IMR-90 (cell line): Measurements from ENCODE around the gene ADPRHL1. TPM values are rescaled to one million over a fixed set of nuclear protein-coding genes. Genes with fewer than 3 reads are reported as not detected.
A peak's percentile ranks its signal among the peaks of the same experiment; 100 is the strongest.

Experiments
- ATAC-seq: fragments of 200-7000 bp; cut with Tn5 transposase; 2 replicates; pipeline ENCODE4 v1.9.1; 2020; ENCODE audit warnings: low read depth, mild to moderate bottlenecking, moderate library complexity
- BruUV-seq: library from RNA; stranded (reverse); fragments of 400-500 nt; replicated peaks from 2 replicates; lab custom pipeline; 2021; lab: Mats Ljungman, UMichigan
- CTCF ChIA-PET: fragments of 300-600 bp; formaldehyde crosslinking; extraction: SDS; loops from one replicate; lab custom pipeline; 2021; ENCODE audit warnings: antibody characterized with exemption; lab: Yijun Ruan, JAX
- POLR2A ChIA-PET: fragments of 300-600 bp; sonication (Branson Sonifier 250); formaldehyde crosslinking; loops from one replicate; lab custom pipeline; 2022; ENCODE audit warnings: antibody characterized with exemption; ENCODE audit not compliant: unreplicated experiment; lab: Charles Lee
- DNase-seq: peaks from one replicate; pipeline ENCODE4 v3.0.0; 2013
- H2AFZ ChIP-seq: replicated peaks from 2 replicates; pipeline ENCODE3; 2013; ENCODE audit warnings: low read length, mild to moderate bottlenecking; ENCODE audit not compliant: poor library complexity
- H2AK5ac ChIP-seq: 2 replicates; pipeline ENCODE4 v1.6.1; 2013; ENCODE audit warnings: low read depth, low read length, inconsistent platforms
- H2AK9ac ChIP-seq: replicated peaks from 2 replicates; pipeline ENCODE3; 2013; ENCODE audit warnings: mild to moderate bottlenecking, low read depth, low read length, moderate library complexity; ENCODE audit not compliant: poor library complexity
- H2BK120ac ChIP-seq: 2 replicates; pipeline ENCODE4 v1.6.1; 2013; ENCODE audit warnings: low read depth, low read length, inconsistent platforms
- H2BK15ac ChIP-seq: 3 replicates; pipeline ENCODE4 v1.6.1; 2013; ENCODE audit warnings: low read depth, low read length, inconsistent platforms
- H2BK20ac ChIP-seq: 2 replicates; pipeline ENCODE4 v1.6.1; 2013; ENCODE audit warnings: low read depth, mild to moderate bottlenecking, inconsistent platforms, low read length, moderate library complexity
- H2BK5ac ChIP-seq: 2 replicates; pipeline ENCODE4 v1.6.1; 2013; ENCODE audit warnings: mild to moderate bottlenecking, low read depth, low read length, inconsistent platforms; ENCODE audit not compliant: poor library complexity, severe bottlenecking
- H3K14ac ChIP-seq: replicated peaks from 2 replicates; pipeline ENCODE4 v1.6.1; 2013; ENCODE audit warnings: low read depth, low read length, inconsistent platforms
- H3K18ac ChIP-seq: 2 replicates; pipeline ENCODE4 v1.6.1; 2013; ENCODE audit warnings: low read depth, low read length, control low read depth
- H3K23ac ChIP-seq: 2 replicates; pipeline ENCODE4 v1.6.1; 2013; ENCODE audit warnings: low read depth, low read length, inconsistent platforms
- H3K27ac ChIP-seq: 2 replicates; pipeline ENCODE4 v1.5.1; 2013; ENCODE audit warnings: mild to moderate bottlenecking, control low read depth, low read length; ENCODE audit not compliant: insufficient read depth
- H3K27me3 ChIP-seq: 2 replicates; pipeline ENCODE4 v1.6.1; 2013; ENCODE audit warnings: low read length; ENCODE audit not compliant: control insufficient read depth, insufficient read depth
- H3K36me3 ChIP-seq: 2 replicates; pipeline ENCODE4 v1.6.1; 2013; ENCODE audit warnings: low read length, mixed read lengths; ENCODE audit not compliant: control insufficient read depth, insufficient read depth
- H3K4ac ChIP-seq: 2 replicates; pipeline ENCODE4 v1.6.1; 2013; ENCODE audit warnings: low read depth, low read length, inconsistent platforms
- H3K4me1 ChIP-seq: 2 replicates; pipeline ENCODE4 v1.6.1; 2013; ENCODE audit warnings: low read length, mixed read lengths; ENCODE audit not compliant: control insufficient read depth, insufficient read depth
- H3K4me2 ChIP-seq: 2 replicates; pipeline ENCODE4 v1.6.1; 2013; ENCODE audit warnings: low read depth, mild to moderate bottlenecking, control low read depth, low read length, moderate library complexity
- H3K4me3 ChIP-seq: 2 replicates; pipeline ENCODE4 v1.5.1; 2013; ENCODE audit warnings: low read depth, mild to moderate bottlenecking, control low read depth, low read length, moderate library complexity; ENCODE audit not compliant: insufficient read depth
- H3K56ac ChIP-seq: 2 replicates; pipeline ENCODE4 v1.6.1; 2013; ENCODE audit warnings: low read length, inconsistent platforms; ENCODE audit not compliant: insufficient read depth; ENCODE audit errors: extremely low read depth
- H3K79me1 ChIP-seq, 2 experiments: 2 replicates each; pipeline ENCODE4 v1.6.1; 2013; ENCODE audit warnings: low read length in 2 of 2, inconsistent platforms in 1 of 2, low read depth in 1 of 2
- H3K9ac ChIP-seq: 2 replicates; pipeline ENCODE4 v1.6.1; 2013; ENCODE audit warnings: low read depth, low read length, control low read depth
- H3K9me1 ChIP-seq: 2 replicates; pipeline ENCODE4 v1.6.1; 2013; ENCODE audit warnings: low read length, inconsistent platforms; ENCODE audit not compliant: insufficient read depth
- H3K9me3 ChIP-seq: 2 replicates; pipeline ENCODE4 v1.6.1; 2013; ENCODE audit warnings: low read length; ENCODE audit not compliant: control insufficient read depth, insufficient read depth
- H4K20me1 ChIP-seq: 2 replicates; pipeline ENCODE4 v1.6.1; 2013; ENCODE audit warnings: low read length, inconsistent platforms; ENCODE audit not compliant: insufficient read depth
- H4K5ac ChIP-seq: 2 replicates; pipeline ENCODE4 v1.6.1; 2013; ENCODE audit warnings: mild to moderate bottlenecking, low read depth, low read length, control low read depth
- H4K8ac ChIP-seq, 2 experiments: 2 replicates each; pipeline ENCODE4 v1.6.1; 2013; ENCODE audit warnings: low read depth in 2 of 2, low read length in 2 of 2, control low read depth in 1 of 2, inconsistent platforms in 1 of 2
- H4K91ac ChIP-seq: 2 replicates; pipeline ENCODE4 v1.6.1; 2013; ENCODE audit warnings: low read depth, low read length, inconsistent platforms; ENCODE audit not compliant: insufficient read depth
- BHLHE40 ChIP-seq: fragments of 150-350 bp; IDR thresholded peaks from 2 replicates; pipeline ENCODE4 v1.6.1; 2016; ENCODE audit warnings: mild to moderate bottlenecking, low read depth, low read length
- MAFK ChIP-seq: IDR thresholded peaks from 2 replicates; pipeline ENCODE4 v1.6.1; 2012; ENCODE audit warnings: low read depth, low read length, improper control_type of control experiment
- MAZ ChIP-seq: IDR thresholded peaks from 2 replicates; pipeline ENCODE4 v1.6.1; 2012; ENCODE audit warnings: low read depth, mild to moderate bottlenecking, low read length, improper control_type of control experiment, moderate library complexity, borderline replicate concordance
- NFE2L2 ChIP-seq: fragments of 150-350 bp; IDR thresholded peaks from 2 replicates; pipeline ENCODE4 v1.6.1; 2016; ENCODE audit warnings: low read depth, mild to moderate bottlenecking, low read length
- POLR2A ChIP-seq: IDR thresholded peaks from 2 replicates; pipeline ENCODE4 v1.6.1; 2012; ENCODE audit warnings: mild to moderate bottlenecking, low read depth, low read length
- RAD21 ChIP-seq: IDR thresholded peaks from 2 replicates; pipeline ENCODE4 v1.6.1; 2012; ENCODE audit warnings: low read length, improper control_type of control experiment
- RCOR1 ChIP-seq: IDR thresholded peaks from 2 replicates; pipeline ENCODE4 v1.6.1; 2012; ENCODE audit warnings: mild to moderate bottlenecking, low read length, improper control_type of control experiment; ENCODE audit not compliant: insufficient replicate concordance
- SMC3 ChIP-seq: fragments of 150-350 bp; IDR thresholded peaks from 2 replicates; pipeline ENCODE4 v1.6.1; 2016; ENCODE audit warnings: low read depth, mild to moderate bottlenecking, antibody characterized with exemption, low read length, moderate library complexity
- WGBS, 2 experiments: methylation state at CpG; one replicate each; pipeline versions ENCODE4 v1.1.5 to v1.1.7; 2013; ENCODE audit warnings: missing lambda C conversion rate in 2 of 2; ENCODE audit not compliant: insufficient read length in 1 of 2; ENCODE audit errors: extremely low coverage in 2 of 2; 5-methylcytosine and 5-hydroxymethylcytosine counted together
- dilution Hi-C: fragments of 300-500 bp; cut with HindIII; formaldehyde crosslinking; loops from one replicate; pipeline ENCODE4 v1.14.3; 2018; ENCODE audit warnings: low sequenced_read_pairs; ENCODE audit not compliant: unreplicated experiment
- in situ Hi-C: fragments of 300-500 bp; cut with MboI; formaldehyde crosslinking; loops from 3 replicates; pipeline ENCODE4 v1.14.3; 2019; ENCODE audit warnings: low sequenced_read_pairs, inconsistent platforms, mixed read lengths
- intact Hi-C: fragments of 100-400 bp; cut with micrococcal nuclease; formaldehyde crosslinking; loops from 2 replicates; pipeline ENCODE4 v1.10.0; 2022
- polyA plus RNA-seq, 3 experiments: library from polyadenylated mRNA; depleted of rRNA; stranded (reverse); fragments of >200 nt; gene quantifications; 2 replicates each; pipeline ENCODE4 v1.2.3, GENCODE V29; 2012; ENCODE audit warnings: low replicate concordance in 1 of 3
- total RNA-seq: library from RNA; depleted of rRNA; stranded (reverse); fragments of >200 nt; gene quantifications from 2 replicates; pipeline ENCODE4 v1.2.3, GENCODE V29; 2012
- TF ChIP-seq, protein P1 (sequence below): fragments of 150-350 bp; IDR thresholded peaks from 2 replicates; pipeline ENCODE4 v1.6.1; 2016; ENCODE audit warnings: low read depth, mild to moderate bottlenecking, low read length, moderate library complexity, borderline replicate concordance
- TF ChIP-seq, protein P2 (sequence below): fragments of 150-350 bp; IDR thresholded peaks from 2 replicates; pipeline ENCODE4 v1.6.1; 2017; ENCODE audit warnings: mild to moderate bottlenecking, antibody characterized with exemption, low read length, low read depth

Gene ADPRHL1
- total and polyA plus RNA-seq, 2 of the 4 experiments (the other 2 are of a cell fraction), result 0.36 to 0.67 TPM

DNA sequence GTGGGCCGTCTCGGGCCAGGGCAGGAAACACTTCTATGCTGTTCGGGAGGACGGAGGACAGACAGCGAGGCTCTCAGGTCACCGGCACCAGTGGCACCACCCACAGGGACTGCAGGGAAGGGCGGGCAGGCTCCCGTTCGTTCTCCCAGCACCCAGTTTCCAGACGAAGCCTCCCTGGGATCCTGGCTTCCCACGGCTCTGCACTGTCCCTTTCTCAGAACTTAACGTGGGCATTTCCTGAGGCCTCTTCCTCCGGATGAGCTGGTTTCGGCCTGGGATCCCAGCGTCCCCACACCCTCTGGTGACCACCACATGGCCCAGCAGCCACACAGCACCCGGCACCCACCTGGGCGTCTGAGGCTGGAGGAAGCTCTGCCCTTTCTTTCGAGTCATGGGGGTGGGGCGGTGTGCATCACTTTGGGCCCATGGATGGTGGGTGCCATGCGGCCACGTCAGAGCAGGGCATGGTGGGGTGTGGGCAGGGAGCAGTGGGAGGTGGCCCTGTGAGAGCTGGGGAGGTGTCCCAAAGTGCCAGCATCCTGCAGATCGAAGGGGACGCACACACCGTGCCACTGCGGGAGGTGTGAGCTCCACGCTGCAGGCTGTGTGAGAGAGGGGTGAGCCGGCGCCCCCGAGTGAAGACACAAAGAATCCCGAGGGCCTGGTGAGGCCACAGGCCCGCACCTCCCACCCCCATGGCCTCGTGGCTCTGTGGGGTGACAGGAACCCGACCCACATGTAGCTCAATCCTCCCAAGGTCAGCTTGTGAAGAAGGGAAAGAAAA, 50.6 kb downstream of the ADPRHL1 start (continued):
- TF ChIP-seq, protein P1, sequence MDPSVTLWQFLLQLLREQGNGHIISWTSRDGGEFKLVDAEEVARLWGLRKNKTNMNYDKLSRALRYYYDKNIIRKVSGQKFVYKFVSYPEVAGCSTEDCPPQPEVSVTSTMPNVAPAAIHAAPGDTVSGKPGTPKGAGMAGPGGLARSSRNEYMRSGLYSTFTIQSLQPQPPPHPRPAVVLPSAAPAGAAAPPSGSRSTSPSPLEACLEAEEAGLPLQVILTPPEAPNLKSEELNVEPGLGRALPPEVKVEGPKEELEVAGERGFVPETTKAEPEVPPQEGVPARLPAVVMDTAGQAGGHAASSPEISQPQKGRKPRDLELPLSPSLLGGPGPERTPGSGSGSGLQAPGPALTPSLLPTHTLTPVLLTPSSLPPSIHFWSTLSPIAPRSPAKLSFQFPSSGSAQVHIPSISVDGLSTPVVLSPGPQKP, result no peak

DNA sequence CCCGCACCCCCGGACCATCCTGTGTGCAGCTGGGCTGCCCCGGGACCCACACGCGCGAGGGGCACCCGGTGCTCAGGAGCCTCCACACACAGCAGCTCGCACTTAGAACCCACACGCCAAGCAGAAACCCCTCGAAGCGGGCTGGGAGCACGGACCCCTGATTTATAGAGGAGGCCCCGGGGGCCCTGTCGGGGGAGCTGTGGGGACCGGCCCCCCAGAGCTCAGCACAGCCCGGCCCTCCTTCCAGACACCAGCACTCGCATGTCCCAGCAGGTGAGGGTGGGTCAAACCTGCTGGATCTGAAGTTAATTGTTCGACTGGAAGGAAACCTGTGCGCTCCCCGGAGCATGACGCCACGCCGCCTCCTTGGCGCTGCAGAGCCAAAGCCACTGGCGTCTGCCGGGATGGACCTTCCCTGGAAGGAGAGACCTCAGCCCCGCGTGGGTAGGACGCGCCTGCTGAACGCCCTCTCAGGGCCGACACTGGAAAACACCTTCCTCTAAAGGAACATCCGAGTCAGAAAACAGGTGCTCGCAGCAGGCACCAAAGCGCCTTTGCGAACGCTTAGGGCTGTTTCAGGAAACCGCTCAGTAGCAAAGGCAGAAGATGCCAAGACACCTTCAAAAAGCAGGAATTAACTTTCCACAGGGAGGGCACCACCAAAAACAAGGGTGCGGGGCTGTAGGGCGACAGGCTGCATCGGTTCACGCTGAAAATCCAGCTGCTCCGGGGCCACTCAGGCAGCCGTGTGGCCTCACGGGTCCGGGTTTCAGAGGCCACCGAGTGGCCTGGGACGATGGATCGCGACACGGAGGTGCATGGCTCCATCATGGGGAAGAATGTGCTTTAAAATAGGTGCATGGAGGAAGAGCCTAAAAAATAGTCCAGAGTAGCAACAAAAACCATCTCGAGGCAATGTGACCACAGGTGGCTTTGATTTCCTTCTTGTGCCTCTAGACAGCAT, 51.6 kb downstream of the ADPRHL1 start:
- H4K20me1 ChIP-seq, result no peaks in the 10 kb centered on the region
- H2BK5ac ChIP-seq, result no peak overlapping the region
- no peak for DNase-seq
- H3K4me1 ChIP-seq, result peaks cover 6% of the 10 kb centered on the region; the same call in 1 of the 2 replicates
- H2BK15ac ChIP-seq, result no peak overlapping the region
- no peak overlapping the region for H2AK5ac ChIP-seq
- H3K4me3 ChIP-seq, result no peak overlapping the region
- H3K27me3 ChIP-seq, result no peaks in the 10 kb centered on the region
- TF ChIP-seq MAFK (no peak), BHLHE40 (no peak), POLR2A (no peak), RCOR1 (no peak), NFE2L2 (no peak), RAD21 (no peak), MAZ (no peak), SMC3 (no peak)
- TF ChIP-seq, protein P2, sequence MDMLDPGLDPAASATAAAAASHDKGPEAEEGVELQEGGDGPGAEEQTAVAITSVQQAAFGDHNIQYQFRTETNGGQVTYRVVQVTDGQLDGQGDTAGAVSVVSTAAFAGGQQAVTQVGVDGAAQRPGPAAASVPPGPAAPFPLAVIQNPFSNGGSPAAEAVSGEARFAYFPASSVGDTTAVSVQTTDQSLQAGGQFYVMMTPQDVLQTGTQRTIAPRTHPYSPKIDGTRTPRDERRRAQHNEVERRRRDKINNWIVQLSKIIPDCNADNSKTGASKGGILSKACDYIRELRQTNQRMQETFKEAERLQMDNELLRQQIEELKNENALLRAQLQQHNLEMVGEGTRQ, result no peak
- TF ChIP-seq, protein P1, result no peak
- WGBS, 2 experiments, result 93% methylated on average over 20 of the region's 52 CpGs; no CpG with 5 or more reads in 1 of the 2 experiments
- in situ Hi-C loops, result no loop called here
- no peak overlapping the region for H2BK120ac ChIP-seq
- dilution Hi-C loops, result no loop called here
- intact Hi-C loops, result no loop called here
- H2AFZ ChIP-seq, result no peak overlapping the region
- peak overlapping the region; percentile 13 for H2AK9ac ChIP-seq
- 0 out of 2 replicates have a peak, but pooled peaks cover 4% of the 10 kb centered on the region for H3K9me1 ChIP-seq
- no peak overlapping the region for H3K23ac ChIP-seq
- no TSS peak for BruUV-seq
- ChIA-PET CTCF (no interaction called here), POLR2A (no interaction called here)
- no peak overlapping the region for H4K8ac ChIP-seq
- H3K9me3 ChIP-seq, result no peaks in the 10 kb centered on the region
- no peak overlapping the region for H4K5ac ChIP-seq
- H3K9ac ChIP-seq, result no peak overlapping the region
- H3K79me1 ChIP-seq, result no peaks in the 10 kb centered on the region
- no peak overlapping the region for H3K4me2 ChIP-seq
- no peaks in the 10 kb centered on the region for H3K36me3 ChIP-seq
- no peak overlapping the region for H3K56ac ChIP-seq
- no peak overlapping the region for H3K18ac ChIP-seq
- no peak for ATAC-seq
- H4K91ac ChIP-seq, result no peak overlapping the region
- H3K27ac ChIP-seq, result no peak overlapping the region
- no peak overlapping the region for H3K4ac ChIP-seq
- no peak overlapping the region for H2BK20ac ChIP-seq
- H3K14ac ChIP-seq, result no peak overlapping the region
